Measurements from ENCODE around the gene GPR155.
"Not testable (repeated sequence)": the region's sequence is repeated elsewhere in the genome, so short reads cannot be mapped to it uniquely, and the experiment has no call there.

Gene GPR155

DNA sequence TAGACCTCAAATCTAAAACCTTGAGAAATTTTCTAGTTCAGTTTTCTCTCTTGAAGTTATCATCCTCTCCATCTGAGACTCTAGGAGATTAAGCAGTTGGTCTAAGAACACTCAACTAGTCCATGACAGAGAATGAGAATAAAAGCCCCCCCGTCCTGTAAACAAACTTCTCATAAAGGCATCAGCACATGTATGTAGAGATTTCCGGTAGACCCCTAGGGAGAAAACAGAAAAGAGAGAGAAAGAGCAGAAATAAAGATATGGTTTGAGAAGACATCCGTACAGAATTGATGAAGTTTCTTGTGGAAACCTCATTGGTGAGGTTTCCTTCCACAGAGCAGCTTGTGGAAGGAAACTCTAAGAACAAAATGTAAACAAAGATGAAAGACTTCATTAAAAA is 3.2 kb upstream of the GPR155 start:
- Histone ChIP-seq H2AFZ (ENCODE audit: low read depth, low read length) (no peak overlapping the region), H2BK15ac (ENCODE audit: low read depth, poor library complexity, severe bottlenecking) (no peak overlapping the region), H2AK5ac (ENCODE audit: low read length, severe bottlenecking) (no peak overlapping the region), H3K9me3 (ENCODE audit: control insufficient read depth, low read length) (no peaks in the 10 kb centered on the region), H3K36me3 (ENCODE audit: control insufficient read depth in 1 of 2, insufficient read depth in 2 of 2, low read depth in 1 of 2, low read length in 2 of 2) (no peaks in the 10 kb centered on the region), H3K14ac (ENCODE audit: low read length in 2 of 2) (no peak overlapping the region), H2BK12ac (ENCODE audit: low read length in 2 of 2) (no peak overlapping the region), H3K18ac (ENCODE audit: low read depth in 1 of 2, low read length in 2 of 2) (no peak overlapping the region), H3K4me2 (ENCODE audit: low read length, poor library complexity, severe bottlenecking) (no peak overlapping the region), H3K79me1 (replicated peaks; ENCODE audit: low read length, poor library complexity, severe bottlenecking) (peaks cover 9% of the 10 kb centered on the region), H3K4me3 (ENCODE audit: insufficient read depth in 1 of 2, low read depth in 1 of 2, low read length in 2 of 2) (no peak overlapping the region), H3K9ac (ENCODE audit: low read length) (no peak overlapping the region), H3K27me3 (ENCODE audit: control insufficient read depth in 1 of 2, insufficient read depth in 1 of 2, low read length in 2 of 2) (no peaks in the 10 kb centered on the region), H3K23ac (ENCODE audit: low read length in 2 of 2) (no peak overlapping the region), H3K27ac (ENCODE audit: low read length, poor library complexity, severe bottlenecking) (no peak overlapping the region), H4K8ac (ENCODE audit: low read length) (no peak overlapping the region), H2BK120ac (ENCODE audit: low read depth, low read length) (no peak overlapping the region), H3K4ac (ENCODE audit: low read depth in 1 of 2, low read length in 2 of 2) (no peak overlapping the region), H4K91ac (ENCODE audit: low read length) (no peak overlapping the region), H2BK5ac (ENCODE audit: low read depth, low read length, poor library complexity, severe bottlenecking) (no peak overlapping the region), H3K4me1 (ENCODE audit: control insufficient read depth, insufficient read depth, low read depth, low read length) (peaks cover 5% of the 10 kb centered on the region)
- no peak for DNase-seq
- 95% methylated on average over 2 of the region's 3 CpGs for WGBS

- not testable (repeated sequence) for H4K8ac ChIP-seq (ENCODE audit: low read length); H3K4me3 ChIP-seq (ENCODE audit: insufficient read depth in 1 of 2, low read depth in 1 of 2, low read length in 2 of 2); H2BK120ac ChIP-seq (ENCODE audit: low read depth, low read length); H2BK12ac ChIP-seq (ENCODE audit: low read length in 2 of 2); H2BK15ac ChIP-seq (ENCODE audit: low read depth, poor library complexity, severe bottlenecking); H2BK5ac ChIP-seq (ENCODE audit: low read depth, low read length, poor library complexity, severe bottlenecking); H2AFZ ChIP-seq (ENCODE audit: low read depth, low read length); H3K18ac ChIP-seq (ENCODE audit: low read depth in 1 of 2, low read length in 2 of 2); H3K27me3 ChIP-seq (ENCODE audit: control insufficient read depth in 1 of 2, insufficient read depth in 1 of 2, low read length in 2 of 2); H3K23ac ChIP-seq (ENCODE audit: low read length in 2 of 2); H3K4me2 ChIP-seq (ENCODE audit: low read length, poor library complexity, severe bottlenecking); H3K9me3 ChIP-seq (ENCODE audit: control insufficient read depth, low read length); H3K9ac ChIP-seq (ENCODE audit: low read length); H3K4ac ChIP-seq (ENCODE audit: low read depth in 1 of 2, low read length in 2 of 2); H2AK5ac ChIP-seq (ENCODE audit: low read length, severe bottlenecking); DNase-seq; H4K91ac ChIP-seq (ENCODE audit: low read length); H3K14ac ChIP-seq (ENCODE audit: low read length in 2 of 2); H3K27ac ChIP-seq (ENCODE audit: low read length, poor library complexity, severe bottlenecking); H3K79me1 ChIP-seq (replicated peaks; ENCODE audit: low read length, poor library complexity, severe bottlenecking); H3K4me1 ChIP-seq (ENCODE audit: control insufficient read depth, insufficient read depth, low read depth, low read length); H3K36me3 ChIP-seq (ENCODE audit: control insufficient read depth in 1 of 2, insufficient read depth in 2 of 2, low read depth in 1 of 2, low read length in 2 of 2)
- WGBS = 94% methylated on average over 6 of the region's 10 CpGs
Measured at GRCh38 chr2:174489520-174489919, 2.7 kb upstream of the GPR155 start.

DNA sequence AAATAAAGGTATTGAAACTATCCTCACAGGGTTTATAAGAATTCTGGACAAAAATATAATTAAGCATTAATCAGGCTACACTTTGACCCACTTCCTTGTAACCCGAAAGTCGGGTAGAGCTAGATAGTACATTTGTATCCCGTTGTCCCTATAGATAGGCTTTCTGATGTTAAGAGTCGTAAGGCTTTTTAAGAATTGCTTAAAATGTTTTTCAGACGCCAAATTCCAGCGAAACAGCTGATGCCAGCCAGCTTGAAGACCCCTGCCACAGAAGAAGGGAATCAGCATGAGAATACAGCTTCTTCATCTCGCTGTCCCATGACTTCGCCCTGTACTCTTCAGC is 962 bp upstream of the GPR155 start:
- Histone ChIP-seq H3K9me3 (ENCODE audit: control insufficient read depth, low read length) (no peaks in the 10 kb centered on the region), H3K23ac (ENCODE audit: low read length in 2 of 2) (no peak overlapping the region), H4K8ac (ENCODE audit: low read length) (peak overlapping the region; percentile 35), H3K27me3 (ENCODE audit: control insufficient read depth in 1 of 2, insufficient read depth in 1 of 2, low read length in 2 of 2) (no peaks in the 10 kb centered on the region), H3K27ac (ENCODE audit: low read length, poor library complexity, severe bottlenecking) (no peak overlapping the region), H3K4me2 (ENCODE audit: low read length, poor library complexity, severe bottlenecking) (peak overlapping the region; percentile 98), H3K18ac (ENCODE audit: low read depth in 1 of 2, low read length in 2 of 2) (peak overlapping the region in 1 of 2 experiments; percentile 3), H3K36me3 (ENCODE audit: control insufficient read depth in 1 of 2, insufficient read depth in 2 of 2, low read depth in 1 of 2, low read length in 2 of 2) (no peaks in the 10 kb centered on the region), H2AK5ac (ENCODE audit: low read length, severe bottlenecking) (peak overlapping the region; percentile 83), H2BK5ac (ENCODE audit: low read depth, low read length, poor library complexity, severe bottlenecking) (no peak overlapping the region), H2AFZ (ENCODE audit: low read depth, low read length) (no peak overlapping the region), H3K79me1 (replicated peaks; ENCODE audit: low read length, poor library complexity, severe bottlenecking) (peaks cover 12% of the 10 kb centered on the region), H3K4me1 (ENCODE audit: control insufficient read depth, insufficient read depth, low read depth, low read length) (peaks cover 8% of the 10 kb centered on the region), H2BK15ac (ENCODE audit: low read depth, poor library complexity, severe bottlenecking) (no peak overlapping the region), H2BK12ac (ENCODE audit: low read length in 2 of 2) (no peak overlapping the region), H3K9ac (ENCODE audit: low read length) (peak overlapping the region; percentile 90), H4K91ac (ENCODE audit: low read length) (no peak overlapping the region), H2BK120ac (ENCODE audit: low read depth, low read length) (no peak overlapping the region), H3K14ac (ENCODE audit: low read length in 2 of 2) (no peak overlapping the region), H3K4ac (ENCODE audit: low read depth in 1 of 2, low read length in 2 of 2) (peak overlapping the region in 1 of 2 experiments; percentile 58), H3K4me3 (ENCODE audit: insufficient read depth in 1 of 2, low read depth in 1 of 2, low read length in 2 of 2) (peak overlapping the region in 1 of 2 experiments; percentile 84)
- no peak for DNase-seq
- 97% methylated on average over 8 of the region's 8 CpGs for WGBS

DNA sequence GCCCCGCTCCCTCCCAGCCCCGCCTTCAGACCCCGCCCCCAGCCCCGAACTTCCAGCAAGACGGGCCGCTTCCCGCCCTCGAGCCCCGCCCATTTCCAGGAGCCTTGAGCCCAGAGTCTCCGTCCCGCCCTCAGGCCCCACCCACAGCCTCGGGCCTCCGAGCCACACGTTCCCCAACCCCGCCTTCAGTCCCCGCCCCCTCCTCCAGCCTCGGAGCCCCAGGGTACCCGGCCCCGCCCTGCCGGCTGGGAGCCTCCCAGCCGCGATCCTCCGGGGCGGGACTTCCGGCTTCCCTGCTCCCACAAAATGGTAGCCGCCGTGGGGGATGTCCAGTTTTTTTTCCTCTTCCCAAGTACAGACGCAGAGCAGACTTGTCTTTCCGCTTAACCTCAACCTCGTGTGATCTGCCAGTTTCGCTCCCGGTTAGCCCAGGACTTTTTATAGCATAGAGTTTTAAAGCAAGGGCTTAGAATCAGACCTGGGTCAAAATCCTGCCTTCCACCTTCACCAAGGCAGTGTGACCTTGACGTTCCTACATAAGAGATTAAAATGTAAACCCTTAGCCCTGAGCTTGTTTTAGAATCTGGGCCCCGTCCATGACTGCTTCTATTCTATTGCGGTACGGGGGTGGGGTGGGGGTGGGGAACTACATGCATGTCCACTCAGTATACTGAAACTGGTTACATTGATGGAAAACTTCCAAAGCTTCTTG is 435 bp upstream of the GPR155 start:
- Histone ChIP-seq H4K91ac (ENCODE audit: low read length) (no peak overlapping the region), H3K4ac (ENCODE audit: low read depth in 1 of 2, low read length in 2 of 2) (peak overlapping the region; percentile 64 to 88), H3K4me3 (ENCODE audit: insufficient read depth in 1 of 2, low read depth in 1 of 2, low read length in 2 of 2) (peak overlapping the region; percentile 80 to 96), H2BK12ac (ENCODE audit: low read length in 2 of 2) (no peak overlapping the region), H3K14ac (ENCODE audit: low read length in 2 of 2) (no peak overlapping the region), H2BK15ac (ENCODE audit: low read depth, poor library complexity, severe bottlenecking) (no peak overlapping the region), H2BK120ac (ENCODE audit: low read depth, low read length) (peak overlapping the region; percentile 77), H2AK5ac (ENCODE audit: low read length, severe bottlenecking) (no peak overlapping the region), H3K36me3 (ENCODE audit: control insufficient read depth in 1 of 2, insufficient read depth in 2 of 2, low read depth in 1 of 2, low read length in 2 of 2) (peaks cover 0 to 3% of the 10 kb centered on the region in 2 experiments), H3K27ac (ENCODE audit: low read length, poor library complexity, severe bottlenecking) (peak overlapping the region; percentile 87), H4K8ac (ENCODE audit: low read length) (peak overlapping the region; percentile 99), H3K27me3 (ENCODE audit: control insufficient read depth in 1 of 2, insufficient read depth in 1 of 2, low read length in 2 of 2) (no peaks in the 10 kb centered on the region), H3K9ac (ENCODE audit: low read length) (peak overlapping the region; percentile 90), H2AFZ (ENCODE audit: low read depth, low read length) (no peak overlapping the region), H3K79me1 (replicated peaks; ENCODE audit: low read length, poor library complexity, severe bottlenecking) (peaks cover 12% of the 10 kb centered on the region), H3K18ac (ENCODE audit: low read depth in 1 of 2, low read length in 2 of 2) (peak overlapping the region; percentile 82 to 86), H3K4me2 (ENCODE audit: low read length, poor library complexity, severe bottlenecking) (peak overlapping the region; percentile 98), H3K23ac (ENCODE audit: low read length in 2 of 2) (no peak overlapping the region), H3K9me3 (ENCODE audit: control insufficient read depth, low read length) (no peaks in the 10 kb centered on the region), H2BK5ac (ENCODE audit: low read depth, low read length, poor library complexity, severe bottlenecking) (no peak overlapping the region), H3K4me1 (ENCODE audit: control insufficient read depth, insufficient read depth, low read depth, low read length) (peaks cover 8% of the 10 kb centered on the region)
- 9% methylated on average over 31 of the region's 36 CpGs for WGBS
- DNase-seq = peak; percentile 97
